GM04504 (cell line): ENCODE results near the gene AIF1.
"Not testable (repeated sequence)": the region's sequence is repeated elsewhere in the genome, so short reads cannot be mapped to it uniquely, and the experiment has no call there.

Experiments
- DNase-seq: peaks from one replicate; pipeline ENCODE4 v3.0.0-alpha.2; 2012; ENCODE audit warnings: low read depth

The AIF1 gene

DNA sequence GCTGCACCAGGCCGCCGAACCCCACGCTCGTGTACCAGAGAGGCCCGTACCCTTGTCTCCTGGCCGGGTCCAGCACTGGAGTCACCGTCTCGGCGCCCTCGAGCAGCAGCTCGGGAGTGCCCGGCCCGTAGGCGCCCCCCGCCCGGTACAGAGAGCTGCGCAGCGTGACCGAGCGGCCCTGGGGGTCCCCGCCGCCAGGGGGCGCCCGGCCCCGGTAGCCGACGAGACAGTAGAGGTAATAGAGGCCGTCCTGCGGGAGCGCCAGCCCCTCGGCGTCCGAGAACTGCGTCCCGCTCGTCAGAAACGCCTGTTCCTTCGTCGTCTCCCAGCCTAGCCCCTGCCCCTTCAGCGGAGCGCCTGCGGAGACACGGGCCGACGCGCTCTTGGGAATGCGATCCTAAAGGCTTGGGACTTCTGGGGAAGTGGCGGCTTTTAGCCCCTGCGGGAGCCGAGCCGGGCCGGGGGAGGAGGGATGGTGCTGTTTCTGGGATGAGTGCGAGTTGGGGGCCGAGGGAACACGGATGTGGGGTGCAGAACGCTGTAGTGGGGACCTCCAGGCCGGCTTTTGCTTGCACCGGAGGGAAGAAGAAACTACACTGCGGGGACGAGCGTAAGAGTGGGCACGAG, 34.1 kb upstream of the AIF1 start:
- peak; percentile 52 for DNase-seq

DNA sequence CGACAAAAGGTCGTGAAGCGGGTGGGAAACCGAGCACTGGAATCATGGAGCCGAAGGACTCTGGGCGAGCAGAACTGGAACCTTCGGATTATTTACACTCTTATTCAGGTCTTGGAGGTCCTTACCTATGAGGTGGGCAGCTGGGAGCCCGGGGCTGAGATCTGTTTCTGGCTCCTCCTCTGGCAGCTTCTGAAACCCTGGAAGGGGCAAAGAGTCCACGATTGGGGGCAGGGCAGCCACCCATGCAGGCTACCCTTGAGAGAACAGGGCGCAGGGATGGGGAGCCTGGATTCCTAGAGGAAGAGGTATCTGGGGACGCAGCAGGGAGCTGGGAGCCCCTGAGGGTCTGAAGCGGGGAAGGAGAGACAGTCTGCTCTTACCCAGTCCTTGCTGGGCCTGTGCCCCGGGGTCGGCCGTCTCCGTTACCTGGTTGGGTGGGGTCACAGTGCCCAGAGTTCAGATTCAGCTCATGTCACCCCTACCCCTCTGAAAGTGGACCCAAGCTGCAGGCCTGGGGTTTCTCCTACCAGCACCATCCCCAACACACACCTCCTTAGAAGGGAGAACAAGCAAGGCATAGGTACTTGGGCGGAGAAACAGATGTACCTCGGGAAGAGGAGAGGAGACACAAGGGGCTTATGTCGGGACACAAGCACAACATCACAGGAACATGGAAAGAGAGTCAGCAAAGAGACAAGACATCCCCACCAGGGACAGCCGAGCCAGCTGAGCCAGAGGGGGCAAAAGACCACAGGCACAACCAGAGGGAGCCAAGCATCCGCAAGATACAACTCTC, 33.4 kb upstream of the AIF1 start:
- DNase-seq: no peak

DNA sequence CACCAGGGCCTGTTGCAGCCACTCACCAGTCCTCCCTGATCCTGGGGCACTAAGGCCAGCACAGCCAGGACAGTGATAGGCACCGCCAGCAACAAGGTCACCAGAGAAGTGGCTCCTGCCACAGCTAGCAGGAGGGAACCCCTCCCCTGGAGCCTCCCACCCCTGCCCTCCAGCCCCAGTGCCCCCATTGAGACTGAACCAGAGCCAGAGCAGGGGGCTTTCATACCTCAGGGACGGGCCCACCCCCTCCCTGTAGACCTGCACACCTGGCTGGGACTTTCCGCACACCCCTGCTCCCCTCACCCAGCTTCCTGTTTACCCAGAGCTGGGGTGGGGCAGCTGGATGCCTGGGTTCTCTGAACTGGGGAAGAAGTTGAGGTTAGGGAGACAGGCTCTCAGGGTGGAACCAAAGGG, 32.8 kb upstream of the AIF1 start, which contains the start of gene LTB:
LTB (minus strand) TSS at position 195 of the 414 bp plus-strand sequence; CDS start at position 188, 7 bp downstream.
- no peak for DNase-seq

DNA sequence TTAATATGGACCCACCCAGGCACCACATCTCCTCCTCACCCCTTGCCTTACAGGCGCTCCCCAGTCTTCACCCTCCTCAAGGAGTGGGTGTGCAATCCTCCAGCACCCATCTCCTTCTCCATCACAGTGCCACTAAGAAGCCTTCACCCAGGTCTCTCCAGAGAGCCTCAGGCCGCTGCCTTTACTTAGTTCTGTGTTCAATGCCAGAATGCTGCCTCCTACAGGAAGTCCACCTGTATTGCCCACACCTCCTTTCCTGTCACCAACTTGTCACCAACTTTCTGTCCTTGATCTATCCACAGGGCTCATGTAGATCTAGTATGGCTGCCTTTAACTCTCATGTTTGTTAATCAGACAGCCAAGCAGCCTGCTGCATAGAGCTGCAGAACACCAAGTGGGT, 29.5 kb upstream of the AIF1 start:
- no peak for DNase-seq

DNA sequence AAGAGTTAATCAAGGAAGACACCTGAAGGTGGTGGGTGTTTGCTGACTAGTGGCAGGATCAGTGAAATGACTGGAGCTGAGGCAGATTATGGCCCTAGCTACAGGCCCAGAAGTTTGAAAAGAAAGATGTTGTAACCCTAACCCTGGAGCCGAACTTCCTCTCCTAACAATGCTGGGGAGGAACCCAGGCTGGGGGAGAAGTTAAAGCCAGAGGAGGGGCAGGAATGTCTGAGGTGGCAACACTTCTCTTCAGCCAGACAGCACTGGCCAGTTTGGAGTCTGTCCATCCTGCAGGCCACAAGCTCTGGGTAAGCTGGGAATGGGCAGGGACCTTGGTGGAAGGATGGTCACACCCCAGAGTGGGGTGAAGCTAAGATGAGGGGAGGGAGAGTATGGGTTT, 29.0 kb upstream of the AIF1 start, which contains the start of gene LST1:
LST1 (plus strand) TSS at position 270 of the 400 bp plus-strand sequence. CDS start 1,023 bp downstream, outside the sequence.
- DNase-seq: no peak

DNA sequence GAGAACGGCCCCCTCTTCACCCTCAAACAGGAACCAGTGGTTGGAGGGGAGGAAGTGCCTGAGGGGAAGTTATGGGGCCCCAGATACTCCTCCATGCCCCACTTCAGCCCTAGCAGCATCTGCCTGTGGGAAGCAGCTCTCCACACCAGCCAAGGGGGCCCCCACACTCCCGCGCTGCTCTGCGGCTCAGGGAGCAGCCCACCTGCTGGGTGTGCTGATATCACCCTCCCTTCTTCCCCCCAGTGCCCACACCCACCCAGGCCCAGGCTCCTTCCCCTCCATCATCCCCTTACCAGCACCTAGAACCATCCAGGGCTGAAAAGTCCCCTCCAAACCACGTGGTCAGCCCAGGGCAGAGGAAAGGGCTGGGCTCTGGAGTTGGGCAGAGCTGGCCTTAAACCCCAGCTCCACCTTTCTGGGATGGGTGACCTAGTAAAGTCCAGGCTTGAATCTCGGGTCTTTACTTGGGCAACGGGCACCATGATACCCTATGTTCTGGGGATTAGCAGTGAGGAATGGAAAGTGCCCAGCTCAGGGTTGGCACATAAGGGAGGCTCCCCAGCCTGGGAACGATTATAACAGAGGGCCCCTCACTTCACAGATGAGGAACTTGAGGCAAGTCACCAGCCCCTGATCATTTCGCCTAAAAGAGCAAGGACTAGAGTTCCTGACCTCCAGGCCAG, 28.3 kb upstream of the AIF1 start:
- no peak for DNase-seq

DNA sequence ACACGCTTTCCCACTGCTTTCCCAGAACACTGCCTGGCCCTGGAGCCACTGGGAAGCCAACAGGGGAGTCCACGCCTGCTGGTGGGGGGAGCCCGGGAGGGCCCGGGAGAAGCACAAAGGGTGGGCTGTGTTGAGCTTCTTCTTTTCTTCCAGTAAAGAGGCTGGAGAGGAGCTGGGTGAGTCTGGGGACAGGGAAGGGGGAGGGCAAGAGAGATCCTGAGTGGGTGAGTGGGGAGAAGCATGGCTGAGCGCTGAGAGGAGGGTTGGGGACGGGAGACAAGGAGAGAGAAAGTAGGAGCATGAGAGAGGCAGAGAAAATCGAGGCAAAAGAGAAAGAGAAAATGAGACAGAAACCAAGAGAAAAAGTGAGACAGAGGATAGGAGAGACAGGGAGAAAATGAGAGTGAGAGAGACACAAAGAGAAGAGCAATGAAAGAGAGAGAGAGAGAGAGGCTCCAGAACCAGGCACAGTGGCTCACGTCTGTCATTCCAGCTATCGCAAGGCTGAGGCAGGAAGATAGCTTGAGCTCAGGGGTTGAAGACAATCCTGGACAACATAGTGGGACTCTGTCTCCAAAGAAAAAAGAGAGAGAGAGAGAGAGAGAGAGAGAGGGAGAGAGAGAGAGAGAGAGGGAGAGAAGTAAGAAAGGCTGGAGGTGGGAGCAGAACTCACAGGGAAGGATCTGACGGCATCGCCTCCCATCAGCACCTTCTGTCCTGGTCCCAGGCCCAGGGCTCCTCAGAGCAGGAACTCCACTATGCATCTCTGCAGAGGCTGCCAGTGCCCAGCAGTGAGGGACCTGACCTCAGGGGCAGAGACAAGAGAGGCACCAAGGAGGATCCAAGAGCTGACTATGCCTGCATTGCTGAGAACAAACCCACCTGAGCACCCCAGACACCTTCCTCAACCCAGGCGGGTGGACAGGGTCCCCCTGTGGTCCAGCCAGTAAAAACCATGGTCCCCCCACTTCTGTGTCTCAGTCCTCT, 26.9 kb upstream of the AIF1 start:
- no peak for DNase-seq

DNA sequence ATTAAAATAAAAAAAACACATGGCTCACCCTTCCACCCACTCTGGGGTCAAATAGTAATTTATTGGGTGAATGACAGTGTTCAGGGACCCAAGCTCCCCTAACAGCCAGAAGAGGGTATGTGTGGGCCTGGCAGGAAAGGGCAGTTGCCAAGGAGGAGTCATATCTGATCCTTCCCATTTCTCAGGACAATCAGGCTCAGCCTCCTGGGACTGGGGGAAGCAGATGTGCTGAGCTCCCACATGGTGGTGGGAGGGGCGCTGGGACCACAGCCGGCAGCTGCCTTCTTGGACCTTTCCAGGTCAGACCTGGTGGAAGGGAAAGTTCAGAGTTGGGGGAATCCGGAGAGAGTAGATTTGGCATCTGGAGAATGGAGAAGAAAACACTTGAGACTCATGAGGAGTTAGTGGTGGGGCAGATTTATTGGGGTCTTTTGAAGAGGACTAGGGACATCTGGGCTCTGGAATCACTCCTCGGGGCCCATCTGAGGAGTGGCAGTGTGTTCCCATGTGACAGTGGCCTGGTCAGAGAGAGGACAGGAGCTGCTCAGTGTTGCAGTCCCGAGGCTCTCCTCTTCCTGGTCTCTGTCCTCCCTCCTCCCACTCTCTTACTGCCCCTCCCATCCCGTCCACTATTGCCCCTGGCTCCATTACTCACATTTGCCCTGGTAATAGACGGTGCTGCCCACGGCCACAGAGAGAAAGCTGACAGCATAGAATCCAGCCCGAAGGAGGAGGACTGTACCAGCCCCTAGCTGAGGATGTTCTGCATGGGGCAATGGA, 26.0 kb upstream of the AIF1 start:
- DNase-seq: no peak

DNA sequence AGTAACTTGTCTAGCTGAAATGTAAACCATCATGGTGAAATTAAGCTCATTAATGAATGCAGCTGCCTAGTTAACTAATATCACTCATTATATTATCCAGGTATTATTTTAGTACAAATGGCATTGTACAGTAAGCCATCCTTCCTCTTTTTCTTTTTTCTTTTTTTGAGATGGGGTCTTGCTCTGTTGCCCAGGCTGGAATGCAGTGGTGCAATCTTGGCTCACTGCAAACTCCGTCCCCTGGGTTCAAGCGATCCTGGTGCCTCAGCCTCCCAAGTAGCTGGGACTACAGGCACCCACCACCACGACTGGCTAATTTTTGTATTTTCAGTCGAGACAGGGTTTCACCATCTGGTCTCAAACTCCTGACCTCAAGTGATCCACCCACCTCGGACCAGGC, 24.3 kb upstream of the AIF1 start:
- DNase-seq: not testable (repeated sequence)

DNA sequence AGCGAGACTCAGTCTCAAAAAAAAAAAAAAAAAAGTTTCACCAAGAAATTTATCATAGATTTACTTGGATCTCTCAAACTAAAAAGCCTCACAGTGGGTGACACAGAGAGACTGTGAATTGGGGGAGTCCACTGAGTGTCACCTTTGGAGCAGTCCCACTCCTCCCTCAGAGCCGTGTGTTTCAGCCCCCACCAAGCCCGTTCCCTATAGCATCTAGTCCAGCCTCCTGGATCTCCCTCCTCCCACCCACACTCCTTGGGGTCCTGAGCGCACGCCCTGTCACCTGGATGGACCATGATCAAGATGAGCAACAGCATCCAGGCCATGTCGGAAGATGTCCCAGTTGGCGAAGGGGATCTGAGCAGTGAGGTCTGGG, 22.6 kb upstream of the AIF1 start:
- DNase-seq: no peak

DNA sequence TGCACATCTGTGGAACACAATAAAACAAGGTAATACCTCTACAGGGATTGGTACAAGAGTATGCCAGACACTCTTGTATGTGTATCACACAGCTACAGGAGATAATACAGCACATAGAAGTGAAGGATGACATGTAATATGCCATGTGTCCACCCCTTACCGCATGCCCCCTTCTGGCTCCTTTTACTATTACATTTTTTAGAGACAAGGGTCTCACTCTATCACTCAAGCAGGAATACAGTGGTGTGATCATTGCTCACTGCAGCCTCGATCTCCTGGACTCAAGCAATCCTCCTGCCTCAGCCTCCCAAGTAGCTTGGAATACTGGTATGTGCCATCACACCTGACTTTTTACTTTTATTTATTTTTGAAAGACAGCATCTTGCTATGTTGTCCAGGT, 18.0 kb upstream of the AIF1 start:
- DNase-seq: no peak

DNA sequence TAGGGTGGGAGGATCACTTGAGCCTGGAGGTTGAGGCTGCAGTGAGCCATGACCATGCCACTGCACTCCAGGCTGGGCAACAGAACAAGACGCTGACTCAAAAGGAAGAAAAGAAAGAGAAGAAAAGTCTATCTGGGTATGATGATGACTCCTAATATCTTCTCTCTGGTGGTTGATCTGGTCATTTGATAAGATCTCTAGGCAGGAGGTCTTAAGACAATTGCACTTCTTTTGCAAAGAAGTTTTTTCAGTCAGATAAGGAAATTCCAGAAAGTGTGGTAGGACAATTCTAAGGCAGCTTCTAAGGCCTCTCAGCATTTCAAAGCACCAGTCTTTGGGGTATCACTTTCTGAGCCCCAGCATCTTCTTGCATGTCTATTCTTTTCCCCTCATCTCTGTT, 7.7 kb upstream of the AIF1 start:
- no peak for DNase-seq

DNA sequence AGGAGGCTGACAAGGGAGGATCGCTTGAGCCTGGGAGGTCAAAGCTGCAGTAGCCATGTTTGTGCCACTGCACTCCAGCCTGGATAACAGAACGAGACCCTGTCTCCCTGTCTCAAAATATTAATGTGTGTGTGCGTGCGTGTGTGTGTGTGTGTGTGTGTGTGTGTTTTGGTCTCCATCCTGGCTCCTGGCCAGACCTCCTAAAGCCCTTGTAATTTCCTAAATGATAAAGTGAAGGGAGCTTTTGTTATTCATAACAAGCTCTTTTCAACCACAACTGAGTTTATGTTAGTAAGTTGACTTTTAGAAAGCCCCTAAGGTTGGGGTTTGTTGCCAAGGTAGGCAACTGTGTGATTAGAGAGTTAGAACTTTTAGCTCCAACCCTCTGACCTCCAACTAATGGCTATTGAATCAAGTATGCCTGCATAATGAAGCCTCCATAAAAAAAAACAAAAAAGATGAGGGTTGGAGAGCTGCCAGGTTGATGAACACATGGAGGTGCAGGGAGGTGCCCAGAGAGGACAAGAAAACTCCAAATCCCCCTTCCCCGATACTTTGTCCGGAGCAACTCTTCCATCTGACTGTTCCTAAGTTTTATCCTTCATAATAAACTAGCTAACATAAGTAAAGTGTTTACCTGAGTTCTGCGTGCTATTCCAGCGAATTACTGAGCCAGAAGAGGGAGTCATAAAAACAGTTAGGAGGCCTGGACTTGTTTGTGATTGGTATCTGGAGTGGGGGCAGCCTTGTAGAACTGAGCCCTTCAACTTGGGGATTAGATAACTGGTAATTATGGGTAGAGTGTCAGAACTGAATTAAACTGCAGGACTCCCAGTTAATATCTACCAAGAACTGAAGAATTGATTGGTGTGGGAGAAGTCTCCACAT, 5.3 kb upstream of the AIF1 start:
- no peak for DNase-seq

DNA sequence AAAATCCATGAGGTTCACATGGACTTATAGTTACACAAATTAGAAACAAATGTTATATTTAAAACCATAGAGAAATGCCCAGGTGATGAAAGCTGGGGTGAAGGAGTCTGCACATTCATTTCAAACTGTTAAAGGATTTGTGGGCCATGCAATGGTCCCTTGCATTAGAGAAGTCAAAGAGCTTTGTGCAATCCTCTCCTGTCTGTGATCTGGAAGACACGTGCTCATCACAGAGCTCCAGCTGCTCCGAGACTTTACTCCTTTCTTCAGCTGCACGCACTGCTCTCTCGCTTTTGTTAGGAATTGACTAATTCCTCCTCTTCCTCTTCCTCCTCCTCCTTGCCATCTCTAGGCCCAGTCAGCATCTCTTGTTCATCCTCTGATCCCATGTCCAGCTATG, 4.1 kb upstream of the AIF1 start:
- no peak for DNase-seq

DNA sequence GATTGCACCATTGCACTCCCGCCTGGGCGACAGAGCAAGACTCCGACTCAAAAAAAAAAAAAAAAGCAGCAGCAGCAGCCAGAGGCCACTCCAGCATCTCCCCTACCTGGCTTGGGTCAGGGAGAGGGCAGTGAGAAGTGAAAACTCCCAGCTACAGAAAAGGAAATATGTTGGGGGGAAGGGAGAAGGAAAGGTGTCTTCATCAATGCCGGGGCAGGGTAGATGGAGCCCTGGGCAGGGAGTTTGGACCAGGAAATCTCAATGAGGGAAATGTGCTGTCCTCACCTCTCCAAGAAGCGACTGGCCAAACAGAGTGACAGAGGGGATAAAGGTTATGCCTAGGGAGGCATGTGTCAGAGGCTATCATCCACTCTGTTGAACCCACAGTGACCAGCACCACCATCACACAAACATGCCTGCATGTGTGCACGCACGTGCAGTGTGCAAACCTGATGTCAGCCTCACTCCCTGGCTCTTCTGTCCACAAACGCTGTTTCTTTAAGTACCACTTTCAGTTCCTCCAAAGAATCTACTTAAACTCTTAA, 887 bp upstream of the AIF1 start:
- DNase-seq: no peak

DNA sequence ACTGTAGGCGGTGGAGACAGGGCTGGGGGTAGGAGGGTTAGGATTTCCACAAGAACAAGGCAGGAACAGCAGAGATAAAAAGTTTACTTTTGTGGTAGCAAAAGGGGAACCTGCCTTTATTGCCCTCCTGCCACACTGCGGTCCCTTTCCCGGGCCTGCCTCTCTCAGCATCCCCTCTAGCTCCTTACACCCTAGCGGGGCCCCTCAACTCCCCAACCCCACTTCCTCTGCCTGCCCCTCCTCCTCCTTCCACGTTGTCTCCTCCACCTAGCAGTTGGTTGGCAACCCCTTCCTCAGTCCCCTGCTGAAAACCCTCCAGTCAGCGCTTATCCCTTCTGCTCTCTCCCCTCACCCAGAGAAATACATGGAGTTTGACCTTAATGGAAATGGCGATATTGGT, 714 bp downstream of the AIF1 start:
- no peak for DNase-seq

DNA sequence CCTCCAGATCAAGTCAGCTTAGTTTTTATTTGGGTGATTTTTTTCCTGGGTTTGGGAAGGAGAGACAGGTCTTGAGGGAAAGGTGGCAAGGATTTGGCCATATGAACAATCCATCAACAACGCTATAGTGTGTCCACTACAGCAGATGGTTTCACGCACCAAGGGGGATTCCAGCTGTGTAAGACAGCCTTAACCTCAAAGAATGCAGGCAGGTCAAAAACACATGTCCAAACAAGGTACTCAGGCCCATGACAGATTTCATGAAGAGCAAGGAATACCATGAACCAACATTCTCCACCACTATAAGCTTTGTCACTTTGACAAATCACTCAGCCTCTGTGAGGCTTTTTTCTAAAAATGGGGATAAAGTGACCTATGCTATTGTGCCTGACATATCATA, 2.0 kb downstream of the AIF1 start:
- no peak for DNase-seq

DNA sequence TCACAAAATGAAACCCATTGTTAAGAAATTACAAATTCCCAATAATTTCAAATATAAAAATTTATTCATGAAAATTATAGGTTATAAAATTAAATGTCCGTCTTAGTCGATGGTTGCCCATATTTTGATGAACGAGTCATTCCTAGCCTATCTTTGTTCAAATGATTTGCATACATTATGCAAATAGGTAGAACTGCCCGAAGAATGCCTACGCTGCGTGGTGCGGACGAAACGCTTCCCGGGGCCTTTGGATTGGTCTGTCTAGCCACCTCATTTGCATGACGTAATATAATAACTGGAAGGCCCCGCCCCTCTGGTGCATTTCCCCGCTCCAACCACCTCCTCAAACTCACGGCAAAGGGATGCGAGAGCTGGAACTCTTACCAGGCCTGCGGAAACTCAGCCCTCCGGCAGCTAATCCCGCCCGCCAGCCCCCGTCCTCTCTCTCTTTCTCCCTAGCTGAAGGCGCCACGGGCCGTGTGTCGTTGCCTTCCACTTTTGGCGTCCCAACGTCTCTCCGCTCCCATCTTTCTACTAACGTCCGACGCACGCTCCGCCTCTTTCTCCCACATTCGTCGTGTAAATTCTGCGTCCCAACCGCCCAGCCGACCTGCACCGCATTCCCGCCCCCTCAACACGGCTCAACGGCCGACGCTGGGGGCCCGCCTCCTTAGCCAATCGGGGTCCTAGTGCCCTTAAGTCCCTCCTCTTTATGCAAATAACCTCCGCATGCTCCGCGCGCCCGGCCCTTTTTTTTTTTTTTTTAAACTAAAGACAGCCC, 5.0 kb downstream of the AIF1 start:
- peak; percentile 98 for DNase-seq
